ENCODE measurements around the gene RSRP1.

DNA sequence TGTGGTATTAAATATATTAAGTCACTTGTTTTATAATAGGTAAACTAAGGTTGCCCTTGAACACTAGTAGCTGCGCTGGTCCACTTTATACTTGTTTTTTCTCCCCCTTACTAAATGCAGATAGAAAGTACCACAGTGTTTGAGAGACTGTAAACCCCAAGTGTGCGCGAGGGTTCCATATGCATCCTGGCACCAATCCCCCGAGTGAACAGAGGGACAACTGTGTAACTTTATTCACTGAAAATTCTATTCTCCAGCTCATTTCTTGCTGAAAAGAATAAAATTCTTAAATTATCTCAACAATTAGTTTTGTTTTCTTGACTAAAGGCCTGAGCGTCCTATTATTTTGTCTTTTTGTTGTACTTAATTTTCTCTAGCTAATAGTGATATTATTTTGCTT is 1.9 kb downstream of the RSRP1 start:
- TF ChIP-seq CTCF (IDR thresholded peaks at IDR 0.05 in 4 of 5, conservative IDR thresholded peaks at IDR 0.05 in 1 of 5) (no peak), POLR2A (IDR thresholded peaks at IDR 0.05) (no peak)
